GM18951 (cell line): Measurements from ENCODE around the gene MRPL58.
"Not testable (repeated sequence)": the region's sequence is repeated elsewhere in the genome, so short reads cannot be mapped to it uniquely, and the experiment has no call there.

Experiments
- POLR2A ChIP-seq: IDR thresholded peaks from 4 replicates; pipeline ENCODE4 v1.6.1; 2011; ENCODE audit warnings: mild to moderate bottlenecking; ENCODE audit not compliant: insufficient read length, insufficient read depth; ENCODE audit errors: extremely low read depth
- in situ Hi-C: fragments of 300-500 bp; cut with MboI; formaldehyde crosslinking; loops from one replicate; pipeline ENCODE4 v1.12.0; 2022; ENCODE audit warnings: low sequenced_read_pairs, mixed read lengths, inconsistent platforms; ENCODE audit not compliant: unreplicated experiment

The MRPL58 gene

DNA sequence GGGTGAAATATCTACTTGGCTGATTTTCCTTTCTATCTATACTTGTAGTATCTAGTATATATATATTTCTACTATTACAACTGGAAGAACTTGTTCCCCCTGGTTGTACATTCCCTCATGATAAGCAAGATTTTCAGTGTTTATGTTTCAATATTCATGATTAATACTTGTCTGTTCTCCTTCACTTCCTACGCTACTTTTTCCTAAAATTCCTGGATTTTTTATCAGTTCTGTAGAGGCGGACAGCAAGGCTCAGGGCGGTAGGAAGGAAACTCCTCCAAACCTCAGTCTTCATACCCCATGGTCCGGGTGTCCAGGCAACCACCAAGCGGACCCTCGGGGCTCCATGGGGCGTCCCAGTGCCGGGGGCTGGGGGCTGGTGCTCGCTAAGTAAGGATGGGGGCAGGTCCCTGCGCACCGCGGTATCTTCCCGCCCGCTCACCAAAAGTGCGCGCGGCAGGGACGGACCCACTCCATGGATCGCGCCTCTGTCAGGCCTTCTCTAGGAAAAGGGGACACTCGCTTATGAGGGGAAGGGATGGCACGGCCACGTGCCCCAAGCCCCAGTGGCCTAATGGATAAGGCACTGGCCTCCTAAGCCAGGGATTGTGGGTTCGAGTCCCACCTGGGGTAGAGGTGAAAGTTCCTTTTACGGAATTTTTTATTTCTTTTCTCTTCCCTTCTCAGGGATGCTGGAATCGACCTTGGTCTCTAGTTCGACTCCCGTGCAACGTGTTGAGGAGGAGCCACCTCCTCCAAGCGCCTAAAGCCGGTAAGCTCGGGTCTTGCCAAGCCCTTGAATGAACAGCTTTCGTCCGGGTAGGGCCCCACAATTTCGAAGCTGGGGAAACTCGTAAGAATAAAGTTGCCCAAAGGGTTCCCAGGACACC lies 21.1 kb downstream of the MRPL58 start:
- in situ Hi-C loops, result no loop called here
- TF ChIP-seq POLR2A, result no peak

DNA sequence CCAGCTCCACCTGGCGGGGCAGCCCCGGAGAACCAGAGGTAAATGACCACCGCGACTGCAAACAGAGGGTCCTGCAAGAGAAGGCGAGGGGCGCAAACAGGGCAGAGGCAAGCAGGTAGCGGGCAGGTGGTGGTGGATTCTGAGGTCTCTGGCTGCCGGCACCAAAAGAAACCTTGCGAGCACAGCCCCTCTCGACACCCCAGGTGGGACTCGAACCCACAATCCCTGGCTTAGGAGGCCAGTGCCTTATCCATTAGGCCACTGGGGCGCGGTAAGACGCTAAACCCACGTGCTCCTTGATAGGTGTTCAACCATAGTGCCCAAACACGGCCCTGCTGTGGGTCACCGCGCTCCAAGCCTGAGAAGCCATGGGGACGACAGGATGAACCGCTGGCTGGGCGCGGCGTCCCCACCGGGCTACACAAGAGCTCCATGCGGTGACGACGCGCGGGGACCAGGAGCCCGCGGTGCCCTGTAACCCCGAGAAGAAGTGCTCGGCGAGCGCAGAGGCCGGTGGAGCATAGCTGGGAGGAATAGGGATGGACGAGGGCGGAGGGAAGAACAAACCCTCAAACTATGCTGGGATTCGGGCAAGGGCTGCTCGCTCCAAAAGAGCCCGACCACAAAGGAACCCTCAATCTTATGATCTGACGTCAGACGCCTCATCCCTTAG lies 21.9 kb downstream of the MRPL58 start:
- TF ChIP-seq POLR2A, result peak; percentile 23
- in situ Hi-C loops, result no loop called here

DNA sequence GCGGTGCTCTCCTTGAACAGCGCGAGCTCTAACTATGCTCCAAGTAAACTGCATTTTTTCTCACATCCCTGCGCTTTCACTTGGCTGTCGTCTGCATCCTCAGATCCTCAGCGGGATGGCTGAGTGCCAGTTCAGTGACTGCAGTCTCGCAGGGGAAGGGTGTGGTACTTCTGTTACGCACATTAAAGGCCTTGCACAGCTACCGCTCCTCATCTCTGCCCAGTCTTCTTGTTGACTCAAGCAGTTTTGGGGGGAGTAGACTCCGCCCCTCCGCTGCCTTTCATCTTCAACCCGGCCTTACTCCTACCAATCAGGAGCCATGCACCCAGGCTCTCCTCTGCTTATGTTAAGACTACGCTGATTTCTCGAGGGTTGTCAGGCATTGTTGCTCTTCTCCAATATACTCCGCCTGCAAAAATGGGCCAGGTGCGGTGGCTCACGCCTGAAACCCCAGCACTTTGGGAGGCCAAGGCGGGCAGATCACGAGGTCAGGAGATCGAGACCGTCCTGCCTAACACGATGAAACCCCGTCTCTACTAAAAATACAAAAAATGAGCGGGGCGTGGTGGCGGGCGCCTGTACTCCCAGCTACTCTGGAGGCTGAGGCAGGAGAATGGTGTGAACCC lies 24.3 kb downstream of the MRPL58 start:
- TF ChIP-seq POLR2A, result no peak
- in situ Hi-C loops, result no loop called here

DNA sequence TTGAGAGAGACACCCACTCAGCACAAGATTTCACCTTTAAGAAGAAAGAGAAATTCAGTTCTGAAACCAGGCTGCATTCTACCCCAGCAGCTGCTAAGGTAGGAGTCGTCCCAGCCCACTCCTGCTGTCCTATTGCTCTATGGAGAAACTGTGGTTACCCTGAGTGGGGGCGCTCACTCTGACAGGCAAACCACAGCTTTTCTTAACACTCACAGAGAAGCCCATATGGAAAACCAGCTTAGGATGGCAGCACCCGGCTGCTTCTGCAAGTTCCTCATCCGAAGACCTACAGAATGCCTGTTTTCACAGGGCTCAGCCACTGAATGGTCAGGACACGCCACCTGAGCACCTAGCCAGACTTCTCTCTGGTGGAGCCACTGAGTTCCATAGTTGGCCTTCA lies 26.8 kb downstream of the MRPL58 start:
- in situ Hi-C loops, result no loop called here
- TF ChIP-seq POLR2A, result no peak

DNA sequence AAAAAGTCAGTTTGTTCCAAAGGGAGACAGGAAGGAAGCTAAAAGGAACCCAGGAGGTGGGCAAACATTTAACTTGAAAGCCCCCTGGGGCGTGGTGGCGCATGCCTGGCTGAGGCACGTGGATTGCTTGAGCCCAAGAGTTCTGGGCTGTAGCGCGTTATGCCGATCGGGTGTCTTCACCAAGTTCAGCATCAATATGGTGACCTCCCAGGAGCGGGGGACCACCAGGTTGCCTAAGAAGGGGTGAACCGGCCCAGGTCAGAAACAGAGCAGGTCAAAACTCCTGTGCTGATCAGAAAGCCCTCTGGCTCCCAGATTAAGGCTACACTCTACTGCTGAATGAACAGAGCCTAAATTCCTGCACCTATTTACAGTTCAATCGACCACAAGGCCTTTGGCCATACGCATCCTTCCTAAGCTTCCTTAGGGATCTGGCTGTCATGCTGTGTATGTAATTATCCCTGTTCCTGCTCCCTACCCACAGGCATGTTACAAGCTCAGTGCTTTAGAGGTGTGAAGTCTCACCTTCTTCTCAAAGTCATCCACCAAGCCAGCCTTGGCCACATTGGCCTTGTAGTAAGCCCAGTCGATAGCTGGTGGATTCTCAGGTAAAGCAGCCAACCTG lies 29.3 kb downstream of the MRPL58 start:
- in situ Hi-C loops, result no loop called here
- no peak for TF ChIP-seq POLR2A

DNA sequence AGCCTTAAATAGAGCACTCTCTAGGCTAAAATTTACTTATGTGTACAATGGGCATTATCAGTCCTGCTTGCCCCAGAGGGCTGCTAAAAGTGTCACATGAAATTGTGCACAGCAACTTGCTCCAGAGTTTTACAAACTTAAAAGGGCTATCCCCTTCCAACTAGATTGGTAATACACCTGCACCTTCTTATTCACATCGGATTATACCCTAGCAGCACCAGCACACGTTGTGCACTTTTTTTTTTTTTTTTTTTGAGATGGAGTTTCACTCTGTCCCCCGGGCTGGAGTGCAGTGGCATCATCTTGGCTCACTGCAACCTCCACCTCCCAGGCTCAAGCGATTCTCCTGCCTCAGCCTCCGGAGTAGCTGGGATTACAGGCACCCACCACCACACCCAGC lies 31.3 kb downstream of the MRPL58 start:
- in situ Hi-C loops, result not testable (repeated sequence)

DNA sequence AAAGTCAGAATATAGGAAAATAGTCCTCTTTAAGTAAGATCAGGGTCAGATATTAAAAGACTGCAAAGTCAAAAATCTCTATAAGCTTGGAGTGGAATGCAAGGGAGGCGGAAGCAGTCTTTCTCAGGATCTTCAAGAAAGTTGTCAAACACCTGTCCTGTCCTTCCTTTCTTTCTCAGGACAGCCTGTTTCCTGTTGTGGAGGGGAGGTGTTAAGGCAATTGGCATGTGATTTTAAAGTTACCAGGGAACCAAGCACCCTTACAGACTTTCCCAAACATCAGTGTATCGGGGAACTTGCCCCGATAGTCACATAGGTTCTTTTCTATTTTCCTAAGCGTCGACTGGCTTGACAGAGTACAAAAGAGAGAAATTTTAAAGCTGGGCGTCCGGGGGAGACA lies 32.2 kb downstream of the MRPL58 start:
- in situ Hi-C loops, result no loop called here
- no peak for TF ChIP-seq POLR2A

DNA sequence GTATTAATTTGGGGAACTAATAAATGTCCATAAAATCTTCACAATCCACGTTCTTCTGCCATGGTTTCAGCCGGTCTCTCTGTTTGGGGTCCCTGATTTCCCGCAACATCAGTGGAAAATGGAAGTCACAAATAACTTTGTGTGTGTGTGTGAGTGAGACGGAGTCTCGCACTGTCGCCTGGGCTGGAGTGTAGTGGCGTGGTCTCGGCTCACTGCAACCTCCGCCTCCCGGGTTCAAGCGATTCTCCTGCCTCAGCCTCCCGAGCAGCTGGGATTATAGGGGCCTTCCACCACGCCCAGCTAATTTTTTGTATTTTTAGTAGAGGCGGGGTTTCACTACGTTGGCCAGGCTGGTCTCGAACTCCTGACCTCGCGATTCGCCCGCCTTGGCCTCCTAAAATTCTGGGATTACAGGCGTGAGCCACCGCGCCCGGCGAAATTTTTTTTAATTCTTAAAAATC lies 33.5 kb downstream of the MRPL58 start:
- in situ Hi-C loops, result not testable (repeated sequence)

DNA sequence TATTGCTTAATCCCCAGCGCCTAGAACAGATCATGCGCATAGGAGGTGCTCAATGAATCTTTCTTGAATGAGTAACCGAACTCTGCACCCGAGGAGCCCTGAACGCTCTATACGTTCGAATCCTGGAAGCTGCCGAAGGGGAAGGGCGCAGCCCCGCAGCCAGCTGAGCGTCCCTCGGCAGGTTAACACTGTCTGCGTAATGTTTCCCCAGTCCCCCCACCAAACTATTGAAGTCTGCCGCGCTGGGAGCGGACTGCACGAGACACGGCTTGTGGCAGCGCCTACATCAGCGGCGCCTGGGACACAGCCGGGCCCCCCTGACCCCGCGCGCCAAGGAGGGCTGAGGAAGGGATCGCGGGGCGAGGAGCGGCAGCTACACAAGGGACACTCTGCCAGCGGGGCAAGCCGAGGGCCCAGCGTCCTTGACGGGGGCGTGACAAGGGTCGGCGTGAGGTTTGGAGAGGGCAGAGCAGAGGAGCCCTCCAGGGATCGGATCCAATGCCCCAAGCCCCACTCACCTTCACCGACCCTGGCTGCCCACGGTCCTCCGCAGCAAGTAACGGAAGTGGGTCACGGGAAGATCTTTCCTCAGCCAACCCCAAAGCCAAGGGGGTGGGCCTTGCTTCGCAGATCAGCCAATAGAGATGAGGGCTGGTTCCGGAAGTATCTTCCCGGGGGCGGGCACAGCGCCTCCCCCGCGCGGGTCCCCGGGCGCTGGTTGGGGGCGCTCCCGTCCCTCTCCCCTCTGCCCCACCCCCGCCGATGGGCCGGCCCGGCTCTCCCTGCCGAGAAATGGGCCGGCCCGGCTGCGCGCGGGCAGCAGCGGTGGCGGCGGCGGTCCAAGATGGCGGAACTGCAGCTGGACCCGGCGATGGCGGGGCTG lies 34.2 kb downstream of the MRPL58 start, which contains the start of the genes ATP5PD and KCTD2:
TSS of gene ATP5PD (minus strand) at position 563 of the 883 bp plus-strand sequence. CDS start 4,319 bp downstream, outside the sequence.
TSS of gene KCTD2 (plus strand) at position 819 of the 883 bp plus-strand sequence. CDS start at position 845, 26 bp downstream.
- TF ChIP-seq POLR2A, result peak; percentile 94
- in situ Hi-C loops, result no loop called here

DNA sequence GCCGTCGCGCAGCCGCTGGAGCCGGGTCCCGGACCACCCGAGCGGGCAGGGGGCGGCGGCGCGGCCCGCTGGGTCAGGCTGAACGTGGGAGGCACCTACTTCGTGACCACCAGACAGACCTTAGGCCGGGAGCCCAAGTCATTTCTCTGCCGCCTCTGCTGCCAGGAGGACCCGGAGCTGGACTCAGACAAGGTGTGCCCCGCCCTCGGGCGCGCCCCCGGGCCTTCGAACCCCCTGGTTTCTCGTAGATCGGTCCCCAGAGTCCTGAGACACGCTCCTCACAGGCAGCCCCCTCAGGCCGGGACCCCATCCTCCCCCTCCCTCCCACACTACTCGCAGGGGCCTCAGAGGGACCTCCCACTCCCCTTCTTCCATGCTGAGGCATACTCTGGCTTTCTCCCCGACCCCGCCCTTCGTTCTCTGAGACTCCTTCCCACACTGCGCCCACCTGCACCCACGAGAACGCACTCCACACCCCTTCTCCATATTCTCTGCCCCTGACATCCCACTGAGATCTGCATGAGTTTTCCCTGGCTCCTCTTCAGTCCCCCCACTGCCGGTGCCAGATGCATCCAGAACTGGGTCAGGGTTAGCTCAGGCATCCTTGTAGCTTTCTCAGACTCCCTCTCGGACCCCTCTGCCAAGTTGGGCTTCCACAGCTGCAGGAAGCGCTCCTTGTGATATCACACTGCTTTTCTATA lies 35.1 kb downstream of the MRPL58 start:
- in situ Hi-C loops, result no loop called here
- no peak for TF ChIP-seq POLR2A

DNA sequence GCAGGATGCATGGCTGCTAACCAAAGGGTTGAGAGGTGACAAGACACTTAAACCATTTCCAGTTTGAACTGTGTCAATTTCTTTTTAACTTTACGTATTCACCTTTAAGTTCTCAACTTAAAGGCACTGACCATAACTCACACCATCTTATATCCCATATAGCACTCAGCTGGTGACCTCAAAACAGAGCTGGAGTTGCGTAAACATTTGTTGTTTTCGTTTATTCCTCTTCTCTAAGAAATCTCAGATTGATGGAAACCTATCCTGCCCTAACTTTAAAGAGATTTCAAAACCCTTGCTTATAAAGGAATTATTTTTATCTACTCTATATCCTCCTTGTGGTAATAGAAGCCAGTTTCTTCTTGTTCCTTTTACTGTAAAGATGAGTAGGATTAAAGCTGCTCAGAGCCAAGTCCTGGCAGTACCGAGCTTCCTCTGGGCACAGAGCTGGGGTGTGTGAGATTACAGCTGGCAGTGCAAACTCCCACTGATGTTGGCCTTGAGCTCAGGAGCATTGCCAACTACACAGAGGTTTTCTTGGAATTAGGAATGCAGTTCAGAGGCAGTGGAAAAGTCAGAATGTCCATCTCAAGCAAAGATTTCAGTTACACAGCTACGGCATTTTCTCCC lies 35.9 kb downstream of the MRPL58 start:
- in situ Hi-C loops, result no loop called here
- TF ChIP-seq POLR2A, result no peak
